Calu3 (cell line): ENCODE measurements around the gene PLXNA3. TPM values are rescaled to one million over a fixed set of nuclear protein-coding genes. Genes with fewer than 3 reads are reported as not detected.

Experiments used
- BruUV-seq: library from RNA; stranded (reverse); fragments of 400-500 nt; replicated peaks from 2 replicates; lab custom pipeline; 2021; lab: Mats Ljungman, UMichigan
- CTCF ChIA-PET: fragments of 300-600 bp; sonication (Branson Sonifier 250); formaldehyde crosslinking; loops from one replicate; lab custom pipeline; 2022; ENCODE audit warnings: antibody characterized with exemption; lab: Charles Lee
- DNase-seq: peaks from one replicate; pipeline ENCODE4 v3.0.0; 2022
- H3K27ac Mint-ChIP-seq: one replicate; pipeline ENCODE4 v1.8.0; 2022; ENCODE audit warnings: mixed read lengths; ENCODE audit not compliant: unreplicated experiment
- H3K27me3 Mint-ChIP-seq: one replicate; pipeline ENCODE4 v1.8.0; 2022; ENCODE audit warnings: mixed read lengths; ENCODE audit not compliant: unreplicated experiment
- H3K36me3 Mint-ChIP-seq: one replicate; pipeline ENCODE4 v1.8.0; 2022; ENCODE audit warnings: mild to moderate bottlenecking, moderate library complexity, mixed read lengths; ENCODE audit not compliant: insufficient read depth, unreplicated experiment
- H3K4me1 Mint-ChIP-seq: one replicate; pipeline ENCODE4 v1.8.0; 2022; ENCODE audit warnings: mild to moderate bottlenecking, low read depth, mixed read lengths; ENCODE audit not compliant: unreplicated experiment
- H3K4me3 Mint-ChIP-seq: one replicate; pipeline ENCODE4 v1.8.0; 2022; ENCODE audit warnings: mild to moderate bottlenecking, low read depth, moderate library complexity, mixed read lengths; ENCODE audit not compliant: unreplicated experiment
- H3K9me3 Mint-ChIP-seq: one replicate; pipeline ENCODE4 v1.8.0; 2022; ENCODE audit warnings: low read depth, mixed read lengths; ENCODE audit not compliant: unreplicated experiment
- intact Hi-C: fragments of 100-400 bp; cut with micrococcal nuclease; formaldehyde crosslinking; loops from one replicate; pipeline ENCODE4 v1.10.0; 2022; ENCODE audit not compliant: unreplicated experiment
- total RNA-seq: library from RNA; stranded (reverse); gene quantifications from 2 replicates; pipeline ENCODE4 v1.2.3, GENCODE V29; 2022
- TF ChIP-seq, protein P1 (sequence below): fragments of 200-600 bp; IDR thresholded peaks from one replicate; pipeline ENCODE4 v1.8.0; 2022; ENCODE audit warnings: antibody characterized with exemption; ENCODE audit not compliant: unreplicated experiment

PLXNA3 gene
- total RNA-seq, 1 experiment from 2014 or later = 82.6 TPM

GRCh38 chrX:154515090-154515965, 57.2 kb downstream of the PLXNA3 start:
- peak overlapping the region; percentile 81 for H3K4me3 Mint-ChIP-seq
- H3K9me3 Mint-ChIP-seq = no peaks in the 10 kb centered on the region
- intact Hi-C loops = no loop called here
- CTCF ChIA-PET = no interaction called here
- H3K4me1 Mint-ChIP-seq = peaks cover 6% of the 10 kb centered on the region
- peaks cover 28% of the 10 kb centered on the region for H3K36me3 Mint-ChIP-seq
- TSS peak; percentile 50 for BruUV-seq
- peak overlapping the region; percentile 77 for H3K27ac Mint-ChIP-seq
- no peaks in the 10 kb centered on the region for H3K27me3 Mint-ChIP-seq
- no peak for DNase-seq
- TF ChIP-seq, protein P1, sequence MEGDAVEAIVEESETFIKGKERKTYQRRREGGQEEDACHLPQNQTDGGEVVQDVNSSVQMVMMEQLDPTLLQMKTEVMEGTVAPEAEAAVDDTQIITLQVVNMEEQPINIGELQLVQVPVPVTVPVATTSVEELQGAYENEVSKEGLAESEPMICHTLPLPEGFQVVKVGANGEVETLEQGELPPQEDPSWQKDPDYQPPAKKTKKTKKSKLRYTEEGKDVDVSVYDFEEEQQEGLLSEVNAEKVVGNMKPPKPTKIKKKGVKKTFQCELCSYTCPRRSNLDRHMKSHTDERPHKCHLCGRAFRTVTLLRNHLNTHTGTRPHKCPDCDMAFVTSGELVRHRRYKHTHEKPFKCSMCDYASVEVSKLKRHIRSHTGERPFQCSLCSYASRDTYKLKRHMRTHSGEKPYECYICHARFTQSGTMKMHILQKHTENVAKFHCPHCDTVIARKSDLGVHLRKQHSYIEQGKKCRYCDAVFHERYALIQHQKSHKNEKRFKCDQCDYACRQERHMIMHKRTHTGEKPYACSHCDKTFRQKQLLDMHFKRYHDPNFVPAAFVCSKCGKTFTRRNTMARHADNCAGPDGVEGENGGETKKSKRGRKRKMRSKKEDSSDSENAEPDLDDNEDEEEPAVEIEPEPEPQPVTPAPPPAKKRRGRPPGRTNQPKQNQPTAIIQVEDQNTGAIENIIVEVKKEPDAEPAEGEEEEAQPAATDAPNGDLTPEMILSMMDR = no peak

DNA sequence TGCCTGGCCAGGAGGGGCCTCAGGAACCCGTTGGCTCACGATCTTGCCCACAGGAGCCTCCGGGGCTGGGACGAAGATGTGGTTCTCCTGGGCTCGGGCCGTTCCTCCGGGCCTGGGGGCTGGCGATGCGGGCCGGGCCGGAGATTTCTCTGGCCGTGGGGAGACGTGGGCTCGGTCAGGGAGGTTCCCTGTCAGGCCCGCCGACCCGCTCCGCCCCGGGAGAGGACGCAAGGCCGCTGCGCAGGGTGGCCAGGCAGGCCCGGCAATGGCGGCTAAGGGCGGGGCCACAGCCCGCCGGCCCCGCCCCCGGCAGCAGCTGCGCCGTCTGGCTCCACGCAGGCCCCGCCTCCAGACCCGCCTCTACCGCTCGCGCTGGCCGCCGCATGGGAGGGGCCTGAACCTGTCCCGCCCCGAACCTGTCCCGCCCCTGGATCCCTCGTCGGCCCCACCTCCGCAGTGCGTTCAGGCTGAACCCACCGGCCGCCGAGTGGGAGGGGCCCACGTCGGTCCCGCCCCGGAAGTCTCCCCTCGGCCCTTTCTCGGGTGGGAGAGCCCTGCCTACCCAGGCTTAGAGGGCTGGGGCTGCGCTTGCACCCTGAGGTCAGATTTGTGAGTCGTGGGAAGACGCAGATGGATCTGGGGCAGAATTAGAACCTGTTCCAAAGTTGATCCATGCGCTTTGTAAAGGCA, 58.0 kb downstream of the PLXNA3 start, which contains the start of gene FAM3A:
FAM3A (minus strand) TSS at position 267 of the 690 bp plus-strand sequence. CDS start 460 bp downstream, outside the sequence.
- TF ChIP-seq, protein P1 = no peak
- no TSS peak for BruUV-seq
- H3K36me3 Mint-ChIP-seq = peaks cover 22% of the 10 kb centered on the region
- H3K27ac Mint-ChIP-seq = peak within 1 kb of the TSS; percentile 77
- H3K9me3 Mint-ChIP-seq = no peaks in the 10 kb centered on the region
- intact Hi-C loops = no loop called here
- H3K27me3 Mint-ChIP-seq = no peaks in the 10 kb centered on the region
- H3K4me1 Mint-ChIP-seq = peaks cover 6% of the 10 kb centered on the region
- peak within 1 kb of the TSS; percentile 81 for H3K4me3 Mint-ChIP-seq
- DNase-seq = peak; percentile 95
- CTCF ChIA-PET = no interaction called here

DNA sequence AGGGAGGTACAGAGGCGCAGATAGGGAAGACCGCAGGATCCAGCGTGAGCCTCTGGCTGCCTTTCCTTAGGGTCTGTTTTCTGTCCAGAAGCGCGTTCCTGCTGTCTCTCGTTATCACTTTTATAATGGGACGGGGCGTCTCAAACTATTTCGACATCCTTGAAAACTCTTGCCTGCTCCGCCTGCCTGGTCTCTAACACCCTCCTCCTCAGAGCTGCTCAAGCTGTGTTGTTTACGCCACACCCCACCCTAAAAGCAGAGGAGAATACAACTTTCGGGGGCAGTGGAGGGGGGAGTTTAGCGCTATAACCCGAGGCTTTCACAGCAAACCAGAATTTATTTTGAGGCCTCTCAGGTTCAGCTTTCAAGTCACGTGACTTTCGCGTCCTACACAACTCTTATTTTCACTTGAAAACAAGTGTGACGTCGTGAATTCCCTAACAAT, 58.6 kb downstream of the PLXNA3 start:
- CTCF ChIA-PET = interaction anchor here (0.8 kb wide), 1 partner anchor 31 kb away, joined by 3 read pairs; the partner anchor contains the start of gene UBL4A

More for the DNA sequence above, 58.6 kb downstream of the PLXNA3 start:
- Mint-ChIP-seq H3K27ac (no peak overlapping the region), H3K36me3 (peaks cover 22% of the 10 kb centered on the region), H3K4me3 (peak overlapping the region; percentile 81), H3K9me3 (no peaks in the 10 kb centered on the region), H3K4me1 (peaks cover 6% of the 10 kb centered on the region), H3K27me3 (no peaks in the 10 kb centered on the region)
- intact Hi-C loops = no loop called here
- DNase-seq = no peak
- no TSS peak for BruUV-seq
- TF ChIP-seq, protein P1 = no peak
